Peyer's patch (tissue), 4 donors: ENCODE data around the gene RBM17.

Experiments
- POLR2A ChIP-seq, 2 donors: fragments of 450-650 bp; IDR thresholded peaks; one replicate each; pipeline ENCODE4 v1.5.1; 2017; ENCODE audit warnings: antibody characterized with exemption in 2 of 2, mild to moderate bottlenecking in 2 of 2, moderate library complexity in 2 of 2
- TF ChIP-seq, protein P1 (sequence below), 6 experiments: fragments of 450-650 bp in 4 of 6; fragments of 200-600 bp in 2 of 6; sonication (generic) in 1 of 6; IDR thresholded peaks; one replicate each; pipeline ENCODE4 v1.5.1; 2017 to 2019; ENCODE audit warnings: antibody characterized with exemption in 6 of 6, mild to moderate bottlenecking in 3 of 6, moderate library complexity in 1 of 6

DNA sequence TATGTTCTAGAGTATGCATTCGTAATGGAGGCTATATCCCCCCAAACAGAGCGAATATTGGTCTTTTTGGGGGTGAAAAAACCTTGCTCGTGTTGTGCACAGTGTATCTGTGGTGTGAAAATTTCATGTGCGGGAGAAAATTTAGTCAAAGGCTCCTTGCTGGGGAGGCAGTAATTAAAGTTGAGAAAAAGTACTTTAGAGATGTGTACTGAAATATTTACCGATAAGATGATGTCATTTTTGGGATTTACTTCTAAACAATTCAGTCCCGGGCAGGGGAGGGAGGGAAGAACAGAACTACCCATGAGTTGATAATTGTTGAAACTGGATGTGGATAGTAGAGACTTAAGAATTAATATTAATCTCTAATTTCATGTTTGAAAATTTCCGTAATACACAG is 9.3 kb downstream of the RBM17 start:
- TF ChIP-seq, protein P1, sequence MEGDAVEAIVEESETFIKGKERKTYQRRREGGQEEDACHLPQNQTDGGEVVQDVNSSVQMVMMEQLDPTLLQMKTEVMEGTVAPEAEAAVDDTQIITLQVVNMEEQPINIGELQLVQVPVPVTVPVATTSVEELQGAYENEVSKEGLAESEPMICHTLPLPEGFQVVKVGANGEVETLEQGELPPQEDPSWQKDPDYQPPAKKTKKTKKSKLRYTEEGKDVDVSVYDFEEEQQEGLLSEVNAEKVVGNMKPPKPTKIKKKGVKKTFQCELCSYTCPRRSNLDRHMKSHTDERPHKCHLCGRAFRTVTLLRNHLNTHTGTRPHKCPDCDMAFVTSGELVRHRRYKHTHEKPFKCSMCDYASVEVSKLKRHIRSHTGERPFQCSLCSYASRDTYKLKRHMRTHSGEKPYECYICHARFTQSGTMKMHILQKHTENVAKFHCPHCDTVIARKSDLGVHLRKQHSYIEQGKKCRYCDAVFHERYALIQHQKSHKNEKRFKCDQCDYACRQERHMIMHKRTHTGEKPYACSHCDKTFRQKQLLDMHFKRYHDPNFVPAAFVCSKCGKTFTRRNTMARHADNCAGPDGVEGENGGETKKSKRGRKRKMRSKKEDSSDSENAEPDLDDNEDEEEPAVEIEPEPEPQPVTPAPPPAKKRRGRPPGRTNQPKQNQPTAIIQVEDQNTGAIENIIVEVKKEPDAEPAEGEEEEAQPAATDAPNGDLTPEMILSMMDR (IDR thresholded peaks at IDR 0.05), result no peak
- no peak for TF ChIP-seq POLR2A (IDR thresholded peaks at IDR 0.05)
